ENCODE results near the gene PPA2.

PPA2 gene

DNA sequence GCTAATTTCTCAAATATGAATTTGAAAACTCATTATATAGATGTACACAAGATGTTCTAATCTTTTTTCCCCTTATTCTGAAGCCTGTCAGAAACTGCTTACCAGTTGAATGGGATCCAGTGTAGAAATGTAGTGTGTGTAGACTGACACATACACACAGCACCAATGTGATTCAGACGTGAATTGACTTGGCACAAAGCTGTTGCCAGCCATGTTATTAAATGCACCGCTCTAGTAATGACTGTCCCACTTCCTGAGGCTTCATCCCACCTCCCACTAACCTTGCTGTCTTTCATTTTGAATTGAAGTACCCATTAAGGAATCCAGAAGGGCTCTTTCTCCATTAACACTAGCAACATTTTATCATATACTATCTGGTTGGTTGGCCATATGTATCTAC, 146.6 kb downstream of the PPA2 start:
- DNase-seq (ENCODE audit: low read depth in 1 of 2, low spot score in 1 of 2), result no peak
